ENCODE measurements around the gene TMEM242.

DNA sequence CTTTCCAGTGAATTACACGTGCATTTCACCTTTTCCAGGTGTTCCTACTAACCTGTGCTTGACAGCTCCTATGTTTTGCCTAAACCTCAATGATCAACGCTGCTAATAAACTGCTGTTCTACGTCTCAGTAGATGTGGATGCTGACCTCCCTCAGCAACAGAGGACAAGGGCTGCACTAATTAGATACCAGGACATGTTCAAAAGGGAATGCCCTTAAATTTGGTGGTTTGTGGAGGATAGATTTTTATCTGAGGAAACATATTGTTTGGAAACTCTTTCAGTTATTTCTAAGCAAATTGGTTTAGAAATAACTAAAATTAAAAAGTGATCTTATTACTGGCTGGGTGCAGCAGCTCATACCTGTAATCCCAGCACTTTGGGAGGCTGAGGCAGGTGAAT is 38.6 kb upstream of the TMEM242 start:
- TF ChIP-seq, protein P1, sequence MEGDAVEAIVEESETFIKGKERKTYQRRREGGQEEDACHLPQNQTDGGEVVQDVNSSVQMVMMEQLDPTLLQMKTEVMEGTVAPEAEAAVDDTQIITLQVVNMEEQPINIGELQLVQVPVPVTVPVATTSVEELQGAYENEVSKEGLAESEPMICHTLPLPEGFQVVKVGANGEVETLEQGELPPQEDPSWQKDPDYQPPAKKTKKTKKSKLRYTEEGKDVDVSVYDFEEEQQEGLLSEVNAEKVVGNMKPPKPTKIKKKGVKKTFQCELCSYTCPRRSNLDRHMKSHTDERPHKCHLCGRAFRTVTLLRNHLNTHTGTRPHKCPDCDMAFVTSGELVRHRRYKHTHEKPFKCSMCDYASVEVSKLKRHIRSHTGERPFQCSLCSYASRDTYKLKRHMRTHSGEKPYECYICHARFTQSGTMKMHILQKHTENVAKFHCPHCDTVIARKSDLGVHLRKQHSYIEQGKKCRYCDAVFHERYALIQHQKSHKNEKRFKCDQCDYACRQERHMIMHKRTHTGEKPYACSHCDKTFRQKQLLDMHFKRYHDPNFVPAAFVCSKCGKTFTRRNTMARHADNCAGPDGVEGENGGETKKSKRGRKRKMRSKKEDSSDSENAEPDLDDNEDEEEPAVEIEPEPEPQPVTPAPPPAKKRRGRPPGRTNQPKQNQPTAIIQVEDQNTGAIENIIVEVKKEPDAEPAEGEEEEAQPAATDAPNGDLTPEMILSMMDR (IDR thresholded peaks at IDR 0.05) = no peak
- TF ChIP-seq POLR2A (IDR thresholded peaks at IDR 0.05) = no peak

Measured in ovary (tissue), 3 donors.